Tibial artery (tissue), 4 donors: ENCODE measurements around the gene C3orf52.

Experiments used
- DNase-seq, 2 donors: peaks; one replicate each; pipeline ENCODE4 v3.0.0-alpha.2; 2019
- H3K27ac ChIP-seq, 2 donors: fragments of 200-600 bp; sonication (generic) in 1 of 2; 1 replicate in 1 of 2; 2 replicates in 1 of 2; pipeline ENCODE4 v1.5.1; 2018 to 2019; ENCODE audit warnings: mild to moderate bottlenecking in 1 of 2
- H3K27me3 ChIP-seq, 2 donors: fragments of 200-600 bp; sonication (generic) in 1 of 2; one replicate each; pipeline versions ENCODE4 v1.5.1 to v1.6.0; 2016 to 2019
- H3K36me3 ChIP-seq, 3 donors: fragments of 200-600 bp; sonication (generic) in 2 of 3; one replicate each; pipeline ENCODE4 v1.5.1; 2016 to 2019; ENCODE audit warnings: mild to moderate bottlenecking in 2 of 3
- H3K4me1 ChIP-seq, 4 donors: fragments of 200-600 bp; sonication (generic) in 2 of 4; 1 replicate in 3 of 4; 2 replicates in 1 of 4; pipeline ENCODE4 v1.5.1; 2016 to 2019
- H3K4me3 ChIP-seq, 2 donors: fragments of 200-600 bp; sonication (generic) in 1 of 2; 1 replicate in 1 of 2; 2 replicates in 1 of 2; pipeline ENCODE4 v1.5.1; 2018 to 2019; ENCODE audit warnings: mild to moderate bottlenecking in 2 of 2
- H3K9me3 ChIP-seq, 3 donors: fragments of 200-600 bp; sonication (generic) in 1 of 3; one replicate each; pipeline ENCODE4 v1.5.1; 2016 to 2019
- CTCF ChIP-seq, 2 experiments: fragments of 200-600 bp in 1 of 2; fragments of 450-650 bp in 1 of 2; IDR thresholded peaks; one replicate each; pipeline ENCODE4 v1.5.1; 2017 to 2019; ENCODE audit warnings: antibody characterized with exemption in 2 of 2, mild to moderate bottlenecking in 1 of 2, moderate library complexity in 1 of 2
- intact Hi-C: fragments of 100-400 bp; cut with DNase I; formaldehyde crosslinking; loops from one replicate; pipeline ENCODE4 v1.15.0; 2023; ENCODE audit warnings: low total_unique reads

The C3orf52 gene

GRCh38 chr3:112117415-112117814, 31.2 kb downstream of the C3orf52 start:
- Histone ChIP-seq H3K4me3 (no peak overlapping the region), H3K9me3 (no peaks in the 10 kb centered on the region), H3K4me1 (no peaks in the 10 kb centered on the region), H3K27ac (no peak overlapping the region), H3K36me3 (no peaks in the 10 kb centered on the region), H3K27me3 (no peaks in the 10 kb centered on the region)
- TF ChIP-seq CTCF (IDR thresholded peaks at IDR 0.05) = no peak
- no peak for DNase-seq
- intact Hi-C loops = no loop called here

- Histone ChIP-seq H3K4me3 (no peak overlapping the region), H3K27me3 (no peaks in the 10 kb centered on the region), H3K4me1 (no peaks in the 10 kb centered on the region), H3K27ac (no peak overlapping the region), H3K9me3 (no peaks in the 10 kb centered on the region), H3K36me3 (no peaks in the 10 kb centered on the region)
- peak in 1 of 2 donors; percentile 35 for DNase-seq
- intact Hi-C loops = no loop called here
- no peak for TF ChIP-seq CTCF (IDR thresholded peaks at IDR 0.05)
These were observed 31.8 kb downstream of the C3orf52 start for GRCh38 chr3:112117841-112118571.

- H3K36me3 ChIP-seq = no peaks in the 10 kb centered on the region
- H3K27me3 ChIP-seq = no peaks in the 10 kb centered on the region
- TF ChIP-seq CTCF (IDR thresholded peaks at IDR 0.05) = no peak
- intact Hi-C loops = no loop called here
- no peak for DNase-seq
- no peak overlapping the region for H3K4me3 ChIP-seq
- H3K27ac ChIP-seq = no peak overlapping the region
- no peaks in the 10 kb centered on the region for H3K4me1 ChIP-seq
- no peaks in the 10 kb centered on the region for H3K9me3 ChIP-seq
These were observed 34.0 kb downstream of the C3orf52 start for GRCh38 chr3:112119962-112120836.

DNA sequence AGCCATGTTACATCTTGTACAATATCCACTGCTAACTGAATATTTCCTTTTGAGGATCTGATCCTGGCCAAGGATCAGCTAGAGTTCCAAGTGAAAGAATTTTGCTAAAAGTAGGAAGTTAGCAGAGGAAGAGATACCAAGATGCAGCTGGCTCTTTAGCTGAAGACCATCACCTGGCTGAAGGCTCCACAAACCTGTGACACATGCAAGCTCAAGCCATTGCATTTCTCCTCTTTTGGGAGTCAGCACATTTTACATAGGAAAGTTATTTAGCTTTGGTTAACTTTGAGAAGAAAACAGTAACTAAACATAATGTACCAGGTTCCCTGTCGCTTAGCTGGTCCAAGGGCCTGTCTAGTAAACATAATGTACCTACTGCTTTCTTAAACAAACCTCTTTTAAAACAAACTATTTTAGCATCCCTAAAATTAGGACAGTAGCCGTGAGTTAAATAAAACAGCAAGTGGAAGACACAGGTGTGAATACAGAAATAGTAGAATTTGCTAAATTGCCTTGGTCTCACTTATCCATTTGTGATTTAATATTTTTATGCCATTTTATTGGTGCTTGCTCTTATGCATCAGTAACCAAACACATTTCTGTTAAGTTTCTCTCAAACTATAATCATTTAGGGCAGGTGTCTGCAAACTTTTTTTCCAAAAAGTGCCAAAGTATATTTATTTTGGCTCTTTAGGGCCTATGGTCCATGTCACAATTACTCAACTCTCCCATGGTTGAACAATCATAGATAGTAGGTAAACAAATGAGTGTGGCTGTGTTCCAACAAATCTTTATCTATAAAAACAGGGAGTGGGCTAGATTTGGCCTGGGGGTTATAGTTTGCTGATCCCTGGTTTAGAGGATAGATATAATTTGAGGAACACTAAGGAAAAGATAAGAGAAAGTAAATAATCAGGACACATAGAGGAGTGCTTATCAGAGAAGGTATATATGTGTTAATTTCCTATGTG, 35.7 kb downstream of the C3orf52 start:
- Histone ChIP-seq H3K9me3 (no peaks in the 10 kb centered on the region), H3K36me3 (no peaks in the 10 kb centered on the region), H3K27ac (no peak overlapping the region), H3K27me3 (no peaks in the 10 kb centered on the region), H3K4me3 (no peak overlapping the region), H3K4me1 (peaks cover 0 to 4% (median 0%) of the 10 kb centered on the region in 4 donors)
- DNase-seq = no peak
- no peak for TF ChIP-seq CTCF (IDR thresholded peaks at IDR 0.05)
- intact Hi-C loops = no loop called here

- Histone ChIP-seq H3K4me1 (peaks cover 0 to 4% (median 0%) of the 10 kb centered on the region in 4 donors), H3K4me3 (no peak overlapping the region), H3K27me3 (no peaks in the 10 kb centered on the region), H3K9me3 (no peaks in the 10 kb centered on the region), H3K27ac (no peak overlapping the region), H3K36me3 (no peaks in the 10 kb centered on the region)
- intact Hi-C loops = no loop called here
- DNase-seq = no peak
- TF ChIP-seq CTCF (IDR thresholded peaks at IDR 0.05) = no peak
These were observed 36.7 kb downstream of the C3orf52 start for GRCh38 chr3:112122870-112123269.
